ENCODE data around the gene SLC19A1.

Gene SLC19A1

GRCh38 chr21:45477176-45478114, 64.8 kb downstream of the SLC19A1 start:
- no peak overlapping the region for H3K9ac ChIP-seq (ENCODE audit: insufficient read length)
- no peak for TF ChIP-seq POLR2AphosphoS5 (IDR thresholded peaks at IDR 0.05; ENCODE audit: borderline replicate concordance, low read depth, low read length)
- TF ChIP-seq EZH2 (IDR thresholded peaks at IDR 0.05) = no peak
- no peak for TF ChIP-seq FOXP2 (optimal IDR thresholded peaks at IDR 0.05; ENCODE audit: control extremely low read depth, extremely low read length, insufficient read depth)
- H3K4me3 ChIP-seq = no peak overlapping the region
- no peak for DNase-seq (ENCODE audit: low read depth, low spot score)
- no peak overlapping the region for H3K27ac ChIP-seq
- H3K36me3 ChIP-seq (ENCODE audit: insufficient read depth, low read length) = no peaks in the 10 kb centered on the region; the same call in 1 of the 2 replicates
- H3K9me3 ChIP-seq (ENCODE audit: low read depth, low read length) = no peaks in the 10 kb centered on the region

- no peak for TF ChIP-seq FOXP2 (optimal IDR thresholded peaks at IDR 0.05; ENCODE audit: control extremely low read depth, extremely low read length, insufficient read depth)
- no peak overlapping the region for H3K27ac ChIP-seq
- H3K36me3 ChIP-seq (ENCODE audit: insufficient read depth, low read length) = no peaks in the 10 kb centered on the region; the same call in 1 of the 2 replicates
- no peaks in the 10 kb centered on the region for H3K9me3 ChIP-seq (ENCODE audit: low read depth, low read length)
- no peak overlapping the region for H3K4me3 ChIP-seq
- no peak for DNase-seq (ENCODE audit: low read depth, low spot score)
- H3K9ac ChIP-seq (ENCODE audit: insufficient read length) = no peak overlapping the region
Measured at GRCh38 chr21:45476582-45476981, 65.7 kb downstream of the SLC19A1 start.

DNA sequence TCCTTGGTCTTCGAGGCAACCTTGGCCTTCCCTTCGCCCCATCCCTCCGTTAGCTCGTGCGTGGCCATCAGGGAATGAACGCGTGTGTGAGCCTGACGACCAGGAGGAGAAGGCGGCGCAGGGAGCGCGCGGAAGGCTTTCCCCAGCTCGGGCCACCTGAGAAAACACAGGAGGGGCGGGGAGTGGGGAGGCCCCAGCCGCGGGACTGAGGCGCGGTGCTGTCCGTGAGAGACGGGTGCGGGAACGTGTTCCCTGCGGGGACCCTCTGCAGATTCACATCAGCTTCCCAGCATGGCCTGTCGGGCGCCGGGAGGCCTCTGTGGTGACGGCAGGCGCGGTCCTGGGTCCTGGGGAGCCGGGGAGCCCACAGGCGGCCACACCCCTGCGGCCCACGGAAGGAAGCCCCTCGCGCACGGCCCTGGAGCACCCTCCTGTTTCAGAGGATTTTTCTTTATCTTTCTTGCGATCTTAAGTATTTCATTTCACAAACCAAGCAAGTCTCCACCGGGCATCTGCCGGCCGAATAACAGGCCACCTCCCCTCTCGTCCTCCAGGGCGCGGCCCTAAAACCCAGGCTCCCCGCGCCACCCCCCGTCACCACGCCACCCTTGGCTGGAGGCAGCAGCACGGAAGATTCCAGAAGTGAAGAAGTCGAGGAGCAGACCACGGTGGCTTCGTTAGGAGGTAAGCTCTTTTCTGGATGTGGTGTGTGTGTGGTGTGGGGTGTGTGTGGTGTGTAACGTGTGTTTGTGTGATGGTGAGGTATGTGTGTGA, 66.3 kb downstream of the SLC19A1 start:
- TF ChIP-seq FOXP2 (optimal IDR thresholded peaks at IDR 0.05; ENCODE audit: control extremely low read depth, extremely low read length, insufficient read depth) (no peak), POLR2AphosphoS5 (IDR thresholded peaks at IDR 0.05; ENCODE audit: borderline replicate concordance, low read depth, low read length) (no peak), EZH2 (IDR thresholded peaks at IDR 0.05) (no peak)
- Histone ChIP-seq H3K9ac (ENCODE audit: insufficient read length) (no peak overlapping the region), H3K27ac (no peak overlapping the region), H3K36me3 (ENCODE audit: insufficient read depth, low read length) (no peaks in the 10 kb centered on the region; the same call in 1 of the 2 replicates), H3K9me3 (ENCODE audit: low read depth, low read length) (no peaks in the 10 kb centered on the region), H3K4me3 (no peak overlapping the region)
- no peak for DNase-seq (ENCODE audit: low read depth, low spot score)

DNA sequence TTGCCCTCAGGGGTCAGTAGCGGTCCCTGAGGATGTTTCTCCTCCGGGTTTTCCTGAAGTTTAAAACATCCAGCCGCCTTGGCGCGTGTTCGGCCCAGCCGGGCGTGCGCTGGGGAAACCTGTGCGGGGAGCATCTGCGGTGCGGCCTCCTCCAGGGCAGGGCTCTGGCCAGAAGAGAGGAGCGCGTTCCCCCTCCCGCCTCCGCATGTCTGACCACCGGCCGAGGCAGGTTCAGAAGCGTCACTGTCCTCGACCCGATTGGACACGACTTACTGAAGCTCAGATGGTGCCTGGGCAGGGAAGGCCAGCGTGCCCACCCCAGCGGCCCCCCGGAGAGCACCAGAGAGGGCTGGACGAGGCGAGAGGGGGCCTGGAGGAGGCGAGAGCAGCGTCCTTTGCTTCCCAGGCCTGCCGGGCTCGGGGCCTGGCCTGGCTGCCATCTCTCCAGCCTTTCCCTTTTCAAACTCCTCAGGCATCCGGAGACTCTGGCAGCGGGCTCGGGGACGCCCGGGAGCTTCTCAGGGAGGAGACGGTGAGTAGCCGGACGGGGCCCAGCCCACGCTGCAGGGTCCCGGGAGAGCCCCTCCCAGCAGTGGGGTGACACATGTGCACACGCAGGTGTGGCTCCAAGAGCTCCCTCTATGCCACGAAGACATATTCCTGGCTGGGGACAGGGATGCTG, 67.1 kb downstream of the SLC19A1 start:
- Histone ChIP-seq H3K27ac (no peak overlapping the region), H3K9ac (ENCODE audit: insufficient read length) (no peak overlapping the region), H3K9me3 (ENCODE audit: low read depth, low read length) (no peaks in the 10 kb centered on the region), H3K36me3 (ENCODE audit: insufficient read depth, low read length) (no peaks in the 10 kb centered on the region; the same call in 1 of the 2 replicates), H3K4me3 (no peak overlapping the region)
- no peak for TF ChIP-seq FOXP2 (optimal IDR thresholded peaks at IDR 0.05; ENCODE audit: control extremely low read depth, extremely low read length, insufficient read depth)
- TF ChIP-seq EZH2 (IDR thresholded peaks at IDR 0.05) = no peak
- no peak for TF ChIP-seq POLR2AphosphoS5 (IDR thresholded peaks at IDR 0.05; ENCODE audit: borderline replicate concordance, low read depth, low read length)
- no peak for DNase-seq (ENCODE audit: low read depth, low spot score)

DNA sequence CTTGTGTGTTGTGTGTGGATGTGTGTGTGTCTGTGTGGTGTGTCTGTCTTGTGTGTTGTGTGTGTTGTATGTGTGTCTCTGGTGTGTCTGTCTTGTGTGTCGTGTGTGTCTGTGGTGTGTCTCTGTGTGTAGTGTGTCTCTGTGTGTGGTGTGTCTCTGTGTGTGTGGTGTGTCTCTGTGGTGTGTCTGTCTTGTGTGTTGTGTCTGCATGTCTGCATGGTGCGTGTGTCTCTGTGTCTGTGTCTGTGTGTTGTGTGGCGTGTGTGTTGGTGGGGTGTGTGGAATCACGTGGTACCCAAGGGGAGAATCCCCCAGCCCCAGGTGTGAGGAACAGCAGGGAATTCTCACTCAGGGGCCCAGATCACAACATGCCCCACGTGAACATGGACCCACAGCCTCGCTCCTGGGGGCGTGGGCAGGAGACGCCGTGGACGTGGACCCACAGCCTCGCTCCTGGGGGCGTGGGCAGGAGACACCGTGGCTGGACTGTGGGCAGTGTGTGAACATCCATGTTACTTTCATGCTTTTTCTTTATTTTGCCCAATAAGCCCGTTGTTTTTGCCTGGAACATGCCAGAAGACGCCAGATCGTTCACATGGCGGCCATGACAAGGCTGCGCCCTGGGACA, 67.8 kb downstream of the SLC19A1 start:
- H3K9me3 ChIP-seq (ENCODE audit: low read depth, low read length) = no peaks in the 10 kb centered on the region
- H3K27ac ChIP-seq = no peak overlapping the region
- no peak overlapping the region for H3K9ac ChIP-seq (ENCODE audit: insufficient read length)
- no peak for DNase-seq (ENCODE audit: low read depth, low spot score)
- TF ChIP-seq FOXP2 (optimal IDR thresholded peaks at IDR 0.05; ENCODE audit: control extremely low read depth, extremely low read length, insufficient read depth) (no peak), EZH2 (IDR thresholded peaks at IDR 0.05) (no peak), POLR2AphosphoS5 (IDR thresholded peaks at IDR 0.05; ENCODE audit: borderline replicate concordance, low read depth, low read length) (no peak)
- no peak overlapping the region for H3K4me3 ChIP-seq
- H3K36me3 ChIP-seq (ENCODE audit: insufficient read depth, low read length) = no peaks in the 10 kb centered on the region; the same call in 1 of the 2 replicates

GRCh38 chr21:45473496-45474322, 68.5 kb downstream of the SLC19A1 start:
- no peak for TF ChIP-seq POLR2AphosphoS5 (IDR thresholded peaks at IDR 0.05; ENCODE audit: borderline replicate concordance, low read depth, low read length)
- no peak for TF ChIP-seq FOXP2 (optimal IDR thresholded peaks at IDR 0.05; ENCODE audit: control extremely low read depth, extremely low read length, insufficient read depth)
- no peak for TF ChIP-seq EZH2 (IDR thresholded peaks at IDR 0.05)
- H3K36me3 ChIP-seq (ENCODE audit: insufficient read depth, low read length) = no peaks in the 10 kb centered on the region
- H3K9ac ChIP-seq (ENCODE audit: insufficient read length) = no peak overlapping the region
- no peak for DNase-seq (ENCODE audit: low read depth, low spot score)
- no peak overlapping the region for H3K27ac ChIP-seq
- no peak overlapping the region for H3K4me3 ChIP-seq
- H3K9me3 ChIP-seq (ENCODE audit: low read depth, low read length) = no peaks in the 10 kb centered on the region

Data from SK-N-MC (cell line).